Activated CD4-positive, alpha-beta T cell treated with anti-CD3 and anti-CD28 coated beads, Interleukin-2, amount 50 U/mL, for 4 hours (primary cell): Measurements from ENCODE around the gene ZNF208.
"Not testable (repeated sequence)": the region's sequence is repeated elsewhere in the genome, so short reads cannot be mapped to it uniquely, and the experiment has no call there.

Experiments
- DNase-seq, 2 experiments: peaks; one replicate each; pipeline ENCODE4 v3.0.0-alpha.2; 2020

ZNF208 gene

DNA sequence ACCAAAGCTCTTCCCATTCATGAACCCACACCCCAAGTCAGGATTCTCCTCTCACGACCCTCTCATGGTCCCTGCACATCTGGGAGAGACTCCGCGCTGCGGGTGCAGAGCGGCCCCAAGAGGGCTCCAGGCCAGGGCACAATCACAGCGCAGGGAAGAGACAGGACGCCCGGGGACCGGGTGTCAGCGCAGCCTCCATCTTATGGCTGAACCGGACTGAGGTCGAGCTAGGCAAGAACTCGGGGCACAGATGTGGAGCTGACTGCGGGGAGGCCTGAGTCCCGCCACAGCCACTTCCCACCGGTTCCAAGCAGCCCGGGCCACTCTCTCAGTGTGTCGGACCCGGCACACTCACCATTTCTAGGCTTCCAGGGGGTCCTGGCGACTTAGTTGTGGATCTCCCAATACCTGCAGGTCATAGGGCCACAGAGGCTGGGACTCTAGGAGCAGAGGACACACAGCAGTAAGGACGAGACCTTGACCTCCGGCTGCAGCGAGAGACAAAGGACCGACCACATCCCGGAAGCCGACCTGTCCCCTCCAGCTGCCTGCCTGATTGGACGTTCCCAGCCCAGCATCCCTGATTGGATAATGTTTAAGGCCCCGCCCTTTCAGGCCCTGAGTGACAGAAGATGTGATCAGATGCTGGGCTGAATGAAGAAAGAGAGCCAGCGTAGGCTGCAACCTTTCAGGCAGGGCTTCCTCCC is at the start of gene ZNF208:
ZNF208 (minus strand) TSS at position 507 of the 707 bp plus-strand sequence; CDS start at position 358, 149 bp downstream.
- peak; percentile 3 to 8 for DNase-seq

DNA sequence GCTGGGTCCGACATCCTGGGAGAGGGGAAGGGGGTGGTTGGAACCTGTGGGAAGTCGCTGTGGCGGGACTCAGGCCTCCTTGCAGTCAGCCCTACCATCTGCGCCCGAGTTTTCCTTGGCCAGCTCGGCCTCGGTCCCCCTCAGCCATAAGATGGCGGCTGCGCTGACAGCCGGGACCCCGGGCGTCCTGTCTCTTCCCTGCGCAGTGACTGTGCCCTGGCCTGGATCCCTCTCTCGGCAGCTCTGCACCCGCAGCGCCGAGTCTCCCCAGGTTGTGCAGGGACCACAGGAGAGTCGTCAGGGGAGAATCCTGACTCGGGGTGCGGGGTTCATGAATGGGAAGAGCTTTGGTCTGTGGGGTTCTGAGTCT is 41.9 kb upstream of the ZNF208 start:
- DNase-seq: no peak

GRCh38 chr19:22041151-22041550 is 30.4 kb upstream of the ZNF208 start:
- DNase-seq: not testable (repeated sequence)

DNA sequence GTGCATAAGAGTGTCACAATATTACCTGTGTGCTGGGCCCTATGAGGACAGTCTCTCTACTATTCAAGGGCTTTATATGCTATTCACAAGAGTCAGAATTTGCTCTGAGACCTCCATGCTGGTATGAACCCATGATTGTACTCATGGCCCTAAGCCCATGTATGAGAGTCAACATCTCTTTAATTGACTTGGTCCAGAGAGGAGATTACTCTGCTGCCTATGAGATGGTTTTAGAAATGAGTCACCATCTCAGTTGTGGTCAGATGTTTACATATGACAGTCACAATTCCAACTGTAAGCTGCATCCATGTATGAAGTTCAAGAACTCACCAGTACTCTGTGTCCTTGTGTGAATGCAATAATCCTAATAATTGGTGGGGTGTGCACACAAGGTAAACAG is 19.9 kb upstream of the ZNF208 start:
- no peak for DNase-seq

GRCh38 chr19:22026687-22027086 is 15.9 kb upstream of the ZNF208 start:
- DNase-seq: no peak

GRCh38 chr19:22025539-22025938 is 14.8 kb upstream of the ZNF208 start:
- DNase-seq: not testable (repeated sequence)

GRCh38 chr19:21970466-21970865 is 40.3 kb downstream of the ZNF208 start:
- DNase-seq: no peak

DNA sequence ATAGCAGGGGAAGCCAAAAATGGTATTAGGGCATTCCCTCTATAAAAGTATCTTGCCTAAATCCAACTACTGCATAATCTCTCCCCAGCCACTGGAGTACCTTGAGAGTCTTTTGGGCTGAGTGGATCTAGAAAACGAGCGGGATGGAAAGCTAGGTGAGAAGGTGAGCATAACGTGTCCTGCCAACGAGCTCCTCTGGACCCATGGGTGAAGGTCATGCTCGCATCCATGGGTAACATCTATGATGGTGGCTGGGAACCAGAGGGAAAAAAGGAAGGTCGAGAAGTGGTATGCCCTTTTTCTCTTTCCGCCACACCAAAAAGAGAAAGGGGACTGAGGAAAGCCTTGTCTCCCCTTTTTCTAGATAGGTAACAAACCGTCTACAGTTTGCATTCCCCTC is 63.0 kb downstream of the ZNF208 start:
- DNase-seq: no peak

DNA sequence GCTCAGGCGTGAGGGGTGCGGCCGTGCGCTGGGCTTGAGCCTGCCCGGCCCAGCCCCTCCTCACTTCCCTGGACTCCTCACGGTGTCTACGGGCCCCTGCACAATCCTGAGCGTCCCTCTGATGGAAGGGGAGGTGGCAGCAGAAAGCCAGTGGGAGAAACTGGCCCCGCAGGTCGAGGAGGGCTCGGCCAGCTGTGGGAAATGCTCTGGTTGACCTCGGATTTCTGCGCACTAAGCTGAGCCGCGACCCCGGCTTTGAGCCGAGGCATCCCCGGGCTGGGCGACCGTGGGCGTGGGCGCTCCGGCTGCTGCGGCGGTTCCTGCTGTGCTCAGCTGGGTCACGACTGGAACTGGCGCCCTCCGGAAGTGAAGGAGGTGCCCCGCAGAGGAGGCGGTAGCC is 70.1 kb downstream of the ZNF208 start:
- no peak for DNase-seq

GRCh38 chr19:21934593-21934992 is 76.2 kb downstream of the ZNF208 start:
- DNase-seq: no peak

DNA sequence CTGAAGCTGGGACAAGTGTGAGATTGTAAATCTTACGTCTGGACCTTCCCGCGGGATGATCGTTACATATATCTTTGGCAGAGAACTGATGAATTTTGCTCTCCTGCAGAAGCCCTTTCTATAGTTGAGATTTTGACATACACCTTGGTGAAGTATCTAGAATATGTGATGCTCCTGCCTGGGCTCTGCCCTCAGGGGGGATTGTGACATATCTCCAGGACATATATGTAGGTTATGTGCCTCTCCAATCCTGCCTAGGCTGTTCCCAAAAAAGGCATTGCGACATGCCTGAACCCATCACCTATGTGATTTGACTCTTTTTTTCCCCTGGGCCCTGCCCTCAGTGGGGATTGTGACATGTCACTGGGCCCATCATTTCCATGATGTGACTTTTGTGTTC is 76.6 kb downstream of the ZNF208 start:
- DNase-seq: no peak

- no peak for DNase-seq
Observed at GRCh38 chr19:21922276-21922675, 88.5 kb downstream of the ZNF208 start.

GRCh38 chr19:21921691-21922180 is 89.0 kb downstream of the ZNF208 start:
- no peak for DNase-seq

DNA sequence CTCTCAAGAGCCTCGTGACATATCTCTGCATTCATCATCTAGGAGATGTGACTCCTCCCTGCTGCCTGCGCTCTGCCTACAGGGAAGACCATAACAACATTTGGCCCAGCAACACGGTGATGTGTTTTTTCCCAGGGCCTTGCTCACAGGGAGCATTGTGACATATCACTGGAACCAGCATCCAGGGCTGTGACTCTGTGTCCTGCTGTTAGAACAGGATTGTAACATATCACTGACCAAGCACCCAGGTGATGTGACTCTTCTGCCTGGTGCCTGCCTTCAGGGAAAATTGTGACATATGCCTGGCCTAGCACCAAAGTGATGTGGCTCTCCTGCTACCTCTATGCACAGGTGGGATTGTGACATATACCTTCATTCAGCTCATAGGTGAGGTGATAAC is 95.3 kb downstream of the ZNF208 start:
- no peak for DNase-seq

GRCh38 chr19:21912654-21913053 is 98.1 kb downstream of the ZNF208 start:
- DNase-seq: no peak

DNA sequence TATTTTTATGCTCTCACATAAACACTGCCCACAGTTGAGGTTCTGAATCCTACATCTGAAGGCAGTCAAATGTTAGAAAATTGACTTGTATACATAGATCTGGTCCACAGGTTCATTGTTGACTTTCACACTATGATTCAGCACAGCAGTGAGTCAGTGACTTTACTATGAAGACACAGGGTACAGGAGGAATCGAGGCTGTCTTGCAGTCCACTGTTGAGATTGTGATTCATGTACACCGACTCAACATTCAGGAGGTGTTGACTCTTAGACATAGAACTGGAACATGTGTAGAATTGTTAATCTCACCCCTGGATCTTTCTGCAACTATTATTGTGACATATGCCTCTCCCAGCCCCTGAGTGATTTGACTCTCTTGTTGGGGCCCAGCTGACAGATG is 100.4 kb downstream of the ZNF208 start:
- no peak for DNase-seq

DNA sequence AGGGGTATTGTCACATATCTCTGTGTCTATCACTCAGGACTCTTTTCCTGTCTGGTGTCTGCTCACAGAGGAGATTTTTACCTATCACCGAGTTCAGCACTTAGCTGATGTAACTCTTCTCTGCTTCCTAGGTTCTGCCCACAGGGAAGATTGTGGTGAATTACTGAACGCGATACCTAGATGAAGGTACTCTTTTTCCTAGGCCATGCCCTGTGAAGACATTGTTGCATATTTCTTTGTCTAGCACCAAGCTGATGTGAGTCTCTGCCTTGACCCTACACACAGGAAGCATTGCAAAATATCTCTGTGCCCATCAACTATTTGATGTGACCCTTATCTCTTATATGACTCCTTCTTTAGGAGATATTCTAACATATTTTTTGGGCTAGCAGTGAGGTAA is 102.7 kb downstream of the ZNF208 start:
- DNase-seq: no peak

DNA sequence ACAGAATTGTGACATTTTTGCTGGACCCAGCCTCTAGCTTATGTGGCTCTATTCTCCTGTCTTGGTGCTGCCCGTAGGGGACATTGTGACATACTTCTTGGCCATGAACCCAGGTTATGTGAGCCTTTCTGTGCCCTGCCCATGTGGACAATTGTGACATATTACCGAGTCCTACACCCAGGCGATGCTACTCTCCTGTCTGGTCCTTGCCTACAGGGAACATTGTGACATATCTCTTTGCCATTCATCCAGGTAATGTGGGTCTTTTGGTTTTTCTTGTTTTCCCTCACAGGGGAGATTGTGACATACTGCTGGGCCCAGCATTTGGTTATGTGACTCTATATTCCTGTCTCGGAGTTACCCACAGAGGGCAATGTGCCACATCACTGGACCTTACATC is 103.2 kb downstream of the ZNF208 start:
- no peak for DNase-seq

GRCh38 chr19:21902571-21902970 is 108.2 kb downstream of the ZNF208 start:
- DNase-seq: no peak

DNA sequence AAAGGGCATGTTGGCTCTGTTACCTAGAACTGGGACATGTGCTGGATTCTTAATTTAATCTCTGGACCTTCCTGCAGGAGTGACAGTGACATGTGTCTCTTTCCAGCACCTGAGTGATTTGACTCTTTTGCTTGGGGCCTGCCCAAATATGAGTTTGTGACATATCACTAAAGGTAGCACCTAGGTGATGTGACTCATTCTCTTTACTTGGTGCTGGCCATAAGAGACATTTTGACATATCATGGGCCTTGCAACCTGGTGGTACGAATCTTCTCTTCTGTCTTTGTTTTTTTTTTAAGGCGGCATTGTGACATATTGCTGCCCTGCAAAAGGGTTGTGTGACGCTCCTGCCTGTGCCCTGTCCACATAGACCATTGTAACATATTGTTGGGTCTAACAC is 108.9 kb downstream of the ZNF208 start:
- DNase-seq: no peak

DNA sequence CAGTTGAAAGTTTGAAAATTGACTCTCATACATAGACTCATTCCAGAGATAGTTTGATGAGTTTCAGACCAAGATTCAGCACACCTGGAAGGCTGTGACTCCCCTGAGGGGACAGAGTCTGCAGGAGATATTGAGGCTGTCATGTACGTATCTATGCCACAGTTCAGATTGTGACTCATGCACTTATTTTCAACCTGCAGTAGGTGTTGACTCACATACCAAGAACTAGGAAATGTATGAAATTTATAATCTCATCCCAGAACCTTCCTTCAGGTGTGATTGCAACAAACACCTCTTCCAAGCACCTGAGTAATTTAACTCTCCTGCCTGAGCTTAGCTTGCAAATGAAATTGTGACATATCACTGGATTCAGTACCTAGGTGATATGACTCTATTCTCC is 110.3 kb downstream of the ZNF208 start:
- no peak for DNase-seq

GRCh38 chr19:21891086-21891485 is 119.7 kb downstream of the ZNF208 start:
- no peak for DNase-seq

DNA sequence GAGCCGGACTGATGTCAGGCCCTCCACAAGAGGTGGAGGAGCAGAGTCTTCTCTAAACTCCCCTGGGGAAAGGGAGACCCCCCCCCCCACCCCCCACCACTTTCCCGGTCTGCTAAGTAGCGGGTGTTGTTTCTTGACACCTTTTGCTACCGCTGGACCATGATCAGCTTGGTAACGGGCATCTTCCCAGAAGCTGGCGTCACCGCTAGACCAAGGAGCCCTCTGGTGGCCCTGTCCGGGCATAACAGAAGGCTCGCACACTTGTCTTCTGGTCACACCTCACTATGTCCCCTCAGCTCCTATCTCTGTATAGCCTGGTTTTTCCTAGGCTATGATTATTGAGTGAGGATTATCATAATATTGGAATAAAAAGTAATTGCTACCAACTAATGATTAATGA is 120.7 kb downstream of the ZNF208 start:
- peak; percentile 6 to 17 for DNase-seq

DNA sequence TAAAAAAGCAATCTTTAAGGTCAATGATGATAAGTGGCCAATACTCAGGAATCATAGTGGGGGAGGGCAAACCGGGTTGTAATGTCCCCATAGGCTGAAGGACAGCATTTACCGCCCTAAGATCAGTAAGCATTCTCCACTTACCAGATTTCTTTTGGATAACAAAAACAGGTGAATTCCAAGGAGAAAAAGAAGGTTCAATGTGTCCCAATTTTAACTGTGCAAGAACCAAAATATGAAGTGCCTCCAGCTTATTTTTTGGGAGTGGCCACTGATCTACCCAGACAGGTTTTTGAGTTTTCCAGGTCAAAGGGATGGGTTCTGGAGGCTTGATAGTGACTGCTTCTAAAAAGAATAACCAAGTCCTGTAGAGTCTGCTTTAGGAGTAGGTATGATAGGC is 125.2 kb downstream of the ZNF208 start:
- DNase-seq: not testable (repeated sequence)

DNA sequence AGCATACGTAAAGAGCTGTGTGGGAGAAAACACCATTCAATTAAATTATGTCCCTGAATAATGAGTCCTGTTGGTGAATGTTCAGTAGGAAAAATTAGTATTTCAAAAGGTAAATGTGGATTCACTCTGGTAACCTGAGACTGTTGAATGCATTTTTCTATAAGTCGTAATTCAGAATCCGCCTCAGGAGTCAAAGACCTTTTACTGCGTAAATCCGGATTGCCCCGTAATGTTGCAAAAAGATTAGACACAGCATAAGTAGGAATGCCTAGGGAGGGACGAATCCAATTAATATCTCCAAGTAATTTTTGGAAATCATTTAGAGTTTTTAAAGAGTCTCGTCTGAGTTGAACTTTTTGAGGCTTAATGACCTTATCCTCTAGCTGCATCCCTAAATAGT is 126.0 kb downstream of the ZNF208 start:
- DNase-seq: not testable (repeated sequence)
